GM12878 (cell line): ENCODE data around the gene ZNF33B. TPM values are rescaled to one million over a fixed set of nuclear protein-coding genes. Genes with fewer than 3 reads are reported as not detected.

ENCODE experiments used
- ATAC-seq: fragments of 200-7000 bp; cut with Tn5 transposase; 3 replicates; pipeline ENCODE4 v1.9.1; 2020; ENCODE audit warnings: mild to moderate bottlenecking, moderate library complexity
- BruUV-seq: library from RNA; stranded (reverse); fragments of 400-500 nt; replicated peaks from 2 replicates; lab custom pipeline; 2021; lab: Mats Ljungman, UMichigan
- CTCF ChIA-PET: fragments of 300-600 bp; sonication (Branson Sonifier 250); formaldehyde crosslinking; extraction: SDS; loops from one replicate; lab custom pipeline; 2021; ENCODE audit warnings: inconsistent platforms; lab: Yijun Ruan, JAX
- POLR2A ChIA-PET: fragments of 350-600 bp; formaldehyde crosslinking; extraction: SDS; loops from one replicate; lab custom pipeline; 2021; ENCODE audit warnings: inconsistent platforms; lab: Charles Lee
- RAD21 ChIA-PET: fragments of 300-600 bp; sonication (Branson Sonifier 250); formaldehyde crosslinking; loops from one replicate; lab custom pipeline; 2023; ENCODE audit warnings: antibody characterized with exemption; ENCODE audit not compliant: unreplicated experiment; lab: Charles Lee
- SMC1A ChIA-PET: fragments of 300-600 bp; sonication (Branson Sonifier 250); formaldehyde crosslinking; loops from one replicate; lab custom pipeline; 2023; ENCODE audit not compliant: unreplicated experiment, uncharacterized antibody; lab: Charles Lee
- DNase-seq: peaks from one replicate; pipeline ENCODE4 v3.0.0-alpha.2; 2011; ENCODE audit warnings: low read depth, low spot score
- FAIRE-seq: peaks from 3 replicates; lab custom pipeline; 2011; peaks lifted over from hg19 to GRCh38; lab: Jason Lieb, UNC
- H2AFZ ChIP-seq: 2 replicates; pipeline ENCODE4 v1.6.0; 2011; ENCODE audit warnings: low read depth, low read length, control low read depth; ENCODE audit not compliant: control insufficient read depth
- H3K27ac ChIP-seq: 2 replicates; pipeline ENCODE4 v1.5.1; 2011; ENCODE audit warnings: control low read depth; ENCODE audit not compliant: control insufficient read depth, insufficient read depth
- H3K27me3 ChIP-seq, 2 experiments: replicated peaks in 1 of 2; 2 replicates each; pipeline versions ENCODE4 v1.6.0 to v1.6.1; 2011; ENCODE audit warnings: low read length in 1 of 2; ENCODE audit not compliant: control insufficient read depth in 2 of 2, insufficient read depth in 2 of 2
- H3K36me3 ChIP-seq, 2 experiments: 2 replicates each; pipeline ENCODE4 v1.5.1; 2011; ENCODE audit warnings: low read length in 1 of 2; ENCODE audit not compliant: control insufficient read depth in 2 of 2, insufficient read depth in 2 of 2
- H3K4me1 ChIP-seq: 2 replicates; pipeline ENCODE4 v1.6.1; 2011; ENCODE audit warnings: mild to moderate bottlenecking, low read length, moderate library complexity, mixed read lengths; ENCODE audit not compliant: control insufficient read depth, insufficient read depth
- H3K4me2 ChIP-seq: 2 replicates; pipeline ENCODE4 v1.6.0; 2011; ENCODE audit warnings: control low read depth; ENCODE audit not compliant: control insufficient read depth, insufficient read depth
- H3K4me3 ChIP-seq: fragments of 200-600 bp; sonication (generic); 2 replicates; pipeline ENCODE4 v1.5.1; 2016
- H3K79me2 ChIP-seq: 2 replicates; pipeline ENCODE4 v1.6.0; 2011; ENCODE audit warnings: low read length; ENCODE audit not compliant: control insufficient read depth, insufficient read depth
- H3K9ac ChIP-seq: 2 replicates; pipeline ENCODE4 v1.8.0; 2011; ENCODE audit warnings: low read length, control low read depth, mixed read lengths; ENCODE audit not compliant: control insufficient read depth, insufficient read depth
- H3K9me3 ChIP-seq: replicated peaks from 3 replicates; pipeline ENCODE4 v1.5.1; 2011; ENCODE audit warnings: mild to moderate bottlenecking, low read length; ENCODE audit not compliant: control insufficient read depth, insufficient read depth
- H4K20me1 ChIP-seq: 2 replicates; pipeline ENCODE4 v1.6.0; 2011; ENCODE audit not compliant: control insufficient read depth, insufficient read depth
- BRCA1 ChIP-seq: IDR thresholded peaks from 2 replicates; pipeline ENCODE4 v1.6.1; 2011; ENCODE audit warnings: low read depth, low read length, improper control_type of control experiment
- ETV6 ChIP-seq, 2 experiments: fragments of 450-650 bp in 1 of 2; IDR thresholded peaks in 1 of 2; conservative IDR thresholded peaks in 1 of 2; 2 replicates each; pipeline ENCODE4 v1.6.1; 2014; ENCODE audit warnings: antibody characterized with exemption in 1 of 2, borderline replicate concordance in 1 of 2, low read depth in 1 of 2, mild to moderate bottlenecking in 1 of 2, moderate library complexity in 1 of 2
- FOS ChIP-seq: IDR thresholded peaks from 3 replicates; pipeline ENCODE4 v1.6.1; 2011; ENCODE audit warnings: borderline replicate concordance; ENCODE audit not compliant: insufficient read length; ENCODE audit errors: extremely low read depth
- JUNB ChIP-seq: IDR thresholded peaks from 2 replicates; pipeline ENCODE4 v1.6.1; 2016; ENCODE audit warnings: antibody characterized with exemption, mild to moderate bottlenecking
- MYB ChIP-seq: fragments of 150-350 bp; IDR thresholded peaks from 2 replicates; pipeline ENCODE4 v1.6.1; 2014; ENCODE audit warnings: mild to moderate bottlenecking, low read depth, low read length, borderline replicate concordance
- NFXL1 ChIP-seq: fragments of 450-650 bp; IDR thresholded peaks from 2 replicates; pipeline ENCODE4 v1.6.1; 2017; ENCODE audit warnings: antibody characterized with exemption, mild to moderate bottlenecking, borderline replicate concordance
- NR2C1 ChIP-seq: fragments of 450-650 bp; IDR thresholded peaks from 2 replicates; pipeline ENCODE4 v1.6.1; 2017; ENCODE audit warnings: antibody characterized with exemption, mild to moderate bottlenecking, moderate library complexity
- PAX5 ChIP-seq: IDR thresholded peaks from 2 replicates; pipeline ENCODE4 v1.6.1; 2011; ENCODE audit warnings: low read depth, low read length, borderline replicate concordance
- POU2F2 ChIP-seq: IDR thresholded peaks from 3 replicates; pipeline ENCODE4 v1.6.1; 2011; ENCODE audit warnings: low read depth, mild to moderate bottlenecking, low read length, borderline replicate concordance
- RCOR1 ChIP-seq: conservative IDR thresholded peaks from 2 replicates; pipeline ENCODE4 v1.6.1; 2012; ENCODE audit warnings: low read depth, low read length, improper control_type of control experiment
- RUNX3 ChIP-seq: IDR thresholded peaks from 2 replicates; pipeline ENCODE4 v1.6.1; 2012; ENCODE audit warnings: low read length, inconsistent platforms
- SP1 ChIP-seq: IDR thresholded peaks from one replicate; pipeline ENCODE4 v1.6.1; 2011; ENCODE audit warnings: low read depth, low read length
- SUPT20H ChIP-seq: IDR thresholded peaks from 2 replicates; pipeline ENCODE4 v1.6.1; 2011; ENCODE audit warnings: low read depth, mild to moderate bottlenecking, low read length, moderate library complexity, borderline replicate concordance; ENCODE audit not compliant: control insufficient read depth
- TARDBP ChIP-seq: IDR thresholded peaks from 2 replicates; pipeline ENCODE4 v1.6.1; 2016; ENCODE audit warnings: borderline replicate concordance
- TCF12 ChIP-seq: IDR thresholded peaks from 2 replicates; pipeline ENCODE4 v1.6.1; 2011; ENCODE audit warnings: low read depth, mild to moderate bottlenecking, low read length
- WGBS: methylation state at CpG from one replicate; pipeline ENCODE4 v1.1.6; 2016; ENCODE audit warnings: low lambda C conversion rate; ENCODE audit not compliant: insufficient replicate concordance, insufficient coverage; ENCODE audit errors: missing lambda C conversion rate; 5-methylcytosine and 5-hydroxymethylcytosine counted together
- in situ Hi-C: fragments of 300-500 bp; cut with MboI; formaldehyde crosslinking; loops from 9 replicates; pipeline ENCODE4 v1.14.3; 2018; ENCODE audit warnings: mixed read lengths
- intact Hi-C: fragments of 100-400 bp; cut with micrococcal nuclease; formaldehyde crosslinking; loops from one replicate; pipeline ENCODE4 v1.14.2; 2022; ENCODE audit not compliant: unreplicated experiment
- polyA plus RNA-seq, 11 experiments: library from polyadenylated mRNA; depleted of rRNA in 4 of 11; unstranded in 6 of 11; stranded (reverse) in 5 of 11; fragments of >200 nt; fragmentation: Nextera tagmentation in 4 of 11; fragmentation: Illumina TruSeq in 1 of 11; extraction: Ambion mirVana in 4 of 11; extraction: Trizol in 1 of 11; gene quantifications; 1 replicate in 1 of 11; 2 replicates in 10 of 11; pipeline versions ENCODE4 v1.2.1 to v1.2.3, GENCODE V29; 2011 to 2016; ENCODE audit warnings: inconsistent platforms in 2 of 11, missing spikeins in 2 of 11, low read depth in 1 of 11
- total RNA-seq, 4 experiments: library from RNA; depleted of rRNA in 3 of 4; stranded (reverse); fragments of >200 nt in 3 of 4; fragmentation: Illumina TruSeq in 1 of 4; extraction: Trizol in 1 of 4; gene quantifications; 2 replicates each; pipeline versions ENCODE4 v1.2.1 to v1.2.3, GENCODE V29; 2013 to 2021
- TF ChIP-seq, protein P1 (sequence below): IDR thresholded peaks from 2 replicates; pipeline ENCODE4 v1.6.1; 2011; ENCODE audit warnings: borderline replicate concordance, low read depth, mild to moderate bottlenecking, moderate library complexity, mixed read lengths, low read length; ENCODE audit not compliant: insufficient read depth; ENCODE audit errors: extremely low read length
- TF ChIP-seq, protein P2 (sequence below): IDR thresholded peaks from 2 replicates; pipeline ENCODE4 v1.6.1; 2011; ENCODE audit warnings: low read depth, mild to moderate bottlenecking, low read length, moderate library complexity, borderline replicate concordance; ENCODE audit errors: extremely low read depth
- TF ChIP-seq, protein P3 (sequence below): fragments of 450-650 bp; IDR thresholded peaks from 2 replicates; pipeline ENCODE4 v1.6.1; 2016; ENCODE audit warnings: mild to moderate bottlenecking

ZNF33B gene
- total and polyA plus RNA-seq, 10 of the 15 experiments (the other 5 are each of a cell fraction or from before 2014, with no cell fraction given) = 5.3 to 19.7 (median 9.3) TPM

DNA sequence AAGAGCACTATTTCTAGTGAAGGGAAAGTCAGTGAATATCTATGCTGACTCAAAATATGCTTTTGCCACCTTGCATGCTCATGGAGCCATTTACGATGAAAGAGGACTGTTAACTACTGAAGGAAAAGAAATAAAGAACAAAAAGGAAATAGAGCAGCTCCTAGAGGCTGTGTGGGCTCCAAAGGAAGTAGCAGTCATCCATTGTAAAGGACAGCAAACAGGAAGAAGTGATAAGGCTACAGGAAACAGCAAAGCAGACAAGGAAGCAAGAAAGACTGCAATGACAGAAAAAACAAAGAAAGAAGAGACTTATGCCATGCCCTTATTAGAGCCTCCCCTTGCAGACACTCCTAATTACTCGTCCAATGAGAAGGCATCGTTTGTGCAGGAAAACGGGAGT, 12.0 kb upstream of the ZNF33B start:
- BruUV-seq = no TSS peak
- Histone ChIP-seq H3K27ac (no peak overlapping the region), H3K9ac (no peak overlapping the region), H2AFZ (no peak overlapping the region), H3K27me3 (no peaks in the 10 kb centered on the region), H3K4me2 (no peak overlapping the region), H3K4me3 (no peak overlapping the region), H3K36me3 (no peaks in the 10 kb centered on the region), H3K4me1 (no peaks in the 10 kb centered on the region; the same call in 1 of the 2 replicates), H4K20me1 (no peaks in the 10 kb centered on the region), H3K9me3 (no peaks in the 10 kb centered on the region; the same call in 2 of the 3 replicates), H3K79me2 (no peaks in the 10 kb centered on the region)
- in situ Hi-C loops (no loop called here), intact Hi-C loops (no loop called here)
- no peak for FAIRE-seq
- TF ChIP-seq PAX5 (no peak), RUNX3 (no peak), MYB (no peak), SP1 (no peak), SUPT20H (no peak), BRCA1 (no peak), NFXL1 (no peak), POU2F2 (no peak), ETV6 (conservative IDR thresholded peaks at IDR 0.05 in 1 of 2, IDR thresholded peaks at IDR 0.05 in 1 of 2; ENCODE audit: borderline replicate concordance in 1 of 2, low read depth in 1 of 2) (no peak), RCOR1 (no peak), NR2C1 (no peak), JUNB (no peak), FOS (no peak), TCF12 (no peak), TARDBP (no peak)
- TF ChIP-seq, protein P1, sequence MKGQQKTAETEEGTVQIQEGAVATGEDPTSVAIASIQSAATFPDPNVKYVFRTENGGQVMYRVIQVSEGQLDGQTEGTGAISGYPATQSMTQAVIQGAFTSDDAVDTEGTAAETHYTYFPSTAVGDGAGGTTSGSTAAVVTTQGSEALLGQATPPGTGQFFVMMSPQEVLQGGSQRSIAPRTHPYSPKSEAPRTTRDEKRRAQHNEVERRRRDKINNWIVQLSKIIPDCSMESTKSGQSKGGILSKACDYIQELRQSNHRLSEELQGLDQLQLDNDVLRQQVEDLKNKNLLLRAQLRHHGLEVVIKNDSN = no peak
- TF ChIP-seq, protein P2, sequence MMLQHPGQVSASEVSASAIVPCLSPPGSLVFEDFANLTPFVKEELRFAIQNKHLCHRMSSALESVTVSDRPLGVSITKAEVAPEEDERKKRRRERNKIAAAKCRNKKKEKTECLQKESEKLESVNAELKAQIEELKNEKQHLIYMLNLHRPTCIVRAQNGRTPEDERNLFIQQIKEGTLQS = no peak
- TF ChIP-seq, protein P3, sequence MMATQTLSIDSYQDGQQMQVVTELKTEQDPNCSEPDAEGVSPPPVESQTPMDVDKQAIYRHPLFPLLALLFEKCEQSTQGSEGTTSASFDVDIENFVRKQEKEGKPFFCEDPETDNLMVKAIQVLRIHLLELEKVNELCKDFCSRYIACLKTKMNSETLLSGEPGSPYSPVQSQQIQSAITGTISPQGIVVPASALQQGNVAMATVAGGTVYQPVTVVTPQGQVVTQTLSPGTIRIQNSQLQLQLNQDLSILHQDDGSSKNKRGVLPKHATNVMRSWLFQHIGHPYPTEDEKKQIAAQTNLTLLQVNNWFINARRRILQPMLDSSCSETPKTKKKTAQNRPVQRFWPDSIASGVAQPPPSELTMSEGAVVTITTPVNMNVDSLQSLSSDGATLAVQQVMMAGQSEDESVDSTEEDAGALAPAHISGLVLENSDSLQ = no peak
- 42% methylated on average over 4 of the region's 4 CpGs for WGBS
- DNase-seq = no peak
- CTCF ChIA-PET = no interaction called here
- SMC1A ChIA-PET = interaction anchor here (1.0 kb wide), 1 partner anchor 31 kb away, joined by 3 read pairs; no protein-coding TSS in a partner anchor
- POLR2A ChIA-PET = no interaction called here
- ATAC-seq = no peak
- RAD21 ChIA-PET = no interaction called here
